Stimulated activated CD4-positive, alpha-beta T cell treated with anti-CD3 and anti-CD28 coated beads, Interleukin-1b, Interleukin-23, amount 100 ng/mL, for 4 hours (primary cell): Measurements from ENCODE around the gene BICRA.
"Not testable (repeated sequence)": the region's sequence is repeated elsewhere in the genome, so short reads cannot be mapped to it uniquely, and the experiment has no call there.

ENCODE experiments used
- DNase-seq, 2 donors: peaks; one replicate each; pipeline ENCODE4 v3.0.0-alpha.2; 2020; ENCODE audit warnings: low read depth in 2 of 2

The BICRA gene

DNA sequence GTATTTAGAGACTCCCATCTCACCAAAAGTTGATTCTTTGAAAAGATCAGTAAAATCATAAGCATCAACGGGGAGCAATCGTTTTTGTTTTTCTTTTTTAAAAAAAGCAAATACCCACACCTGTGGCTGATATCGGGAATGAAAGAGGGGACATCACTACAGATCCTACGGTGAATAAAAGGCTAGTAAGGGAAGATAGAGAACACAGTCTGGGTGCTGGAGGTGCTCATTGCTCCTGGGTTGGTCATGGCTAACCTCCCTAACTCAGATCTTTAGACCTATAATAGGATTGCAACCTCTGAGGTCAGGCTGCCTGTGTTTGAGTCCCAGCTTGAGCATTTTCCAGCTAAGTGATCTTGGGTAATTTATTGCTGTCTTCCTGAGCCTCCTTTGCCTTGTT, 105.4 kb downstream of the BICRA start:
- no peak for DNase-seq

DNA sequence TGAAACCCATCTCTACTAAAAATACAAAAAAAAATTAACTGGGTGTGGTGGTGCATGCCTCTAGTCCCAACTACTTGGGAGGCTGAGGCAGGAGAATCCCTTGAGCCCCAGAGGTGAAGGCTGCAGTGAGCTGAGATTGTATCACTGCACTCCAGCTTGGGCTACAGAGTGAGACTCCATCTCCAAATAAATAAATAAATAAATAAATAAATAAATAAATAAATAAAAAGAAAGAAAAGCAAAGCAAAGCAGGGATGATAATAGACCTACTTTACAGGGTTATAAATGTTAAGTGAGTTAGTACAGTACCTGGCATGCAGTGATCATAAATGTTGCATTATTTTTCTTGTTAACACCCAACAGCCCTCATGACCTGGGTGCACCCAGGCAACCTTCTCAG, 105.9 kb downstream of the BICRA start:
- not testable (repeated sequence) for DNase-seq

DNA sequence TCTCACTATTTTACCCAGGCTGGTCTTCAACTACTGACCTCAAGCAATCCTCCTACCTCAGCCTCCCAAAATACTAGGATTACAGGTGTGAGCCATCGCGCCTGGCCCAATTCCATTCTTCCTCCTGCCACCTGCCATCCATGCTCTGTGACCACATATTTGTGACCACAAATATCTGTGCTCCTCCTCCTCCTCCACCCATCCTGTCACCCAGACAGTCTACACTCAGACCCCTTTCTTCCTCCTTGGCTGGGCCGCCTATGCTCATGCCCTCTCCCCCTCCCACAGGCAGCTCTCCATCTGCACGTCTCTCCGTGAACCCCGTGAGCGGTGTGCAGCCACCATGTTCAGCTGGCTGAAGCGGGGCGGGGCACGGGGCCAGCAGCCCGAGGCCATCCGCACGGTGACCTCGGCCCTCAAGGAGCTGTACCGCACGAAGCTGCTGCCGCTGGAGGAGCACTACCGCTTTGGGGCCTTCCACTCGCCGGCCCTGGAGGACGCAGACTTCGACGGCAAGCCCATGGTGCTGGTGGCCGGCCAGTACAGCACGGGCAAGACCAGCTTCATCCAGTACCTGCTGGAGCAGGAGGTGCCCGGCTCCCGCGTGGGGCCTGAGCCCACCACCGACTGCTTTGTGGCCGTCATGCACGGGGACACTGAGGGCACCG, 107.5 kb downstream of the BICRA start:
- no peak for DNase-seq

DNA sequence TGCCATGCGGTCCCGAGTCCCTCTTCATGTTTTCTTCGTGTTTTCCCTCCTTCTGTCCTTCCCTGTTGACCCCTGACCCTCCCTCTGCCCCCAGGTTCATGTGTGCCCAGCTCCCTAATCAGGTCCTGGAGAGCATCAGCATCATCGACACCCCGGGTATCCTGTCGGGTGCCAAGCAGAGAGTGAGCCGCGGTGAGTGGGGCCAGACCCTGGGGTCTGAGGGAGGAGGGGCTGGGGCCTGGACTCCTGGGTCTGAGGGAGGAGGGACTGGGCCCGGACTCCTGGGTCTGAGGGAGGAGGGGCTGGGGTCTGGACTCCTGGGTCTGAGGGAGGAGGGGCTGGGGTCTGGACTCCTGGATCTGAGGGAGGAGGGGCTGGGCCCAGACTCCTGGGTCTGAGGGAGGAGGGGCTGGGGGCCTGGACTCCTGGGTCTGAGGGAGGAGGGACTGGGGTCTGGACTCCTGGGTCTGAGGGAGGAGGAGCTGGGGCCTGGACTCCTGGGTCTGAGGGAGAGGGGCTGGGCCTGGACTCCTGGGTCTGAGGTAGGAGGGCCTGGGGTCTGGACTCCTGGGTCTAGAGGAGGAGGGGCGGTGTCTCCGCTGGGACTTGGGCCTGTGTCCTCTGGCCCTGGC, 109.6 kb downstream of the BICRA start:
- DNase-seq, result not testable (repeated sequence)

DNA sequence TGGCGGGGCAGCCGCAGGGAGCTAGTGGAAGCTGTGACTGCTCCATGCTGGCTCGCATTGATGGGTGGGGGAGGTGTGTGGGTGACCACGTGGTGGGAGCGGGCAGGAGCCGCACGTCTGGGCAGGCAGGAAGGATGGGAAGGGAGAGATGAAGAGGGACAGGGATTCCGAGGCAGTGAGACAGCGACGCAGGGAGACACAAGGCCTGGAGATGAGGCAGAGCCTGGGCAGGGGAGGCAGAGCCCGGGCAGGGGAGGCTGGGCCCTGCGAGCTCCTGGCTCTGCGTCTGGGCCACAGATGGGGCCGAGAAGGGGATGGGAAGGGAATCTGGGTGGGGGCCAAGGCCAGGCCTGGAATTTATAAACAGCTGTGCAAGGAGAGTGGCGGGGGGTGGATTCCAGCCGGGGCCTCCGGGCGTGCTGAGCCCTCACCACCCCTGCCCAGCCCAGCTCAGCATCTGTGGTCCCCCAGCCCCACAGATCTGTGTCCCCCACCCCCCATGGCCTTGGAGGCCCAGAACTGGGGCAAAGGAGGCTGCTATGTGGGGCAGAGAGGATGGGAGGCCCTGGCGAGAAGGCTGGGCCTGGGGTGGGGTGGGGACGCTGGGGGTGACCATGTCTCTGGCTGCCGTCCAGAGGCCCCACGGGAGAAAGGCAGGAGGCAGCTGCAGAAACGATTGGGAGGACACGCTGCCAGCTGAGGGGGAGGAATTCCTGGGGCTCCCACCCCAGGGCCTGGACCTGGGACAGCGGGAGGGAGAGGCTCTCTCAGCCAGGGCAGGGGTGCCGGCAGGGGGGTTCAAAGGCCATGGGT, 110.3 kb downstream of the BICRA start:
- DNase-seq, result no peak

DNA sequence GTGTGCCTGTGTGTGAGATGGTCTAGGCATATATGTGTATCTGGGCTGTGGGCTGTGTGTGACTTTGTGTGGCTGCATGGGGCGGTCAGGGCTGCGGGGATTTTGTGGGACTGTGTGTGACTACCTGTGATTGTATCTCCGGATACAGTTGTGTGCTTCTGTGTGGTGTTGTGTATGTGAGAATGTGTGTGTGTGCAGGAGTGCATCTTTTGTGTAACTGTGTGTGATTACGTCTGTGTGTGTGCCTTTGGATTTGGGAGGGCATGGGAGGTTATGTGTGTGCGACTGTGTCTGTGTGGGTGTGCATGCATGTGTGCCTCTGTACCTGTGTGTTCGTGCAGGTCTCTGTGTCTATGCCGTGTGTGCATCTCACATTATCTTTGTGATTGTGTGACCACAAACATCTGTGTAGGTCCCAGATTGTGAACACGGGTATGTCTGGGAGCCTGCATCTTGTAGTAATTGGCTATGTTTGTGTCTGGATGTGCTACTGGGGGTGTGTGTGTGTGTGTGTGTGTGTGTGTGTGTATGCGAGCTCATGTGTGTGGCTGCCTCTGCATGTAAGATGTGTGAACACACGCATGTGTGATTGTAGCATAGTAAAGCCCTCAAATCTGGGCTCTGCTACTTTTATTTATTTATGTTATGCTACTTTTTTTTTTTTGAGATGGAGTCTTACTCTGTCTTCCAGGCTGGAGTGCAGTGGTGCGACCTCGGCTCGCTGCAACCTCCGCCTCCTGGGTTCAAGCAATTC, 111.9 kb downstream of the BICRA start:
- no peak for DNase-seq

DNA sequence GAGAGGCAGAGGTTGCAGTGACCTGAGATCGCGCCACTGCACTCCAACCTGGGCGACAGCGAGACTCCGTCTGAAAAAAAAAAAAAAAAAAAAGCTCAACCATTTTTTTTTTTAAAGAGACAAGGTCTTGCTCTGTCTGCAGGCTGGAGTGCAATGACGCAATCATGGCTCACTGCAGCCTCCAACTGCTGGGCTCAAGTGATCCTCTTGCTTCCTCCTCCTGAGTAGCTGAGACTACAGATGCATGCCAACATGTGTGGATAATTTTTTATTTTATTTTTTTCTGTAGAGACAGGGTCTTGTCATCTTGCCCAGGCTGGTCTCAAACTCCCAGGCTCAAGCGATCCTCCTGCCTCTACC, 114.6 kb downstream of the BICRA start:
- no peak for DNase-seq

DNA sequence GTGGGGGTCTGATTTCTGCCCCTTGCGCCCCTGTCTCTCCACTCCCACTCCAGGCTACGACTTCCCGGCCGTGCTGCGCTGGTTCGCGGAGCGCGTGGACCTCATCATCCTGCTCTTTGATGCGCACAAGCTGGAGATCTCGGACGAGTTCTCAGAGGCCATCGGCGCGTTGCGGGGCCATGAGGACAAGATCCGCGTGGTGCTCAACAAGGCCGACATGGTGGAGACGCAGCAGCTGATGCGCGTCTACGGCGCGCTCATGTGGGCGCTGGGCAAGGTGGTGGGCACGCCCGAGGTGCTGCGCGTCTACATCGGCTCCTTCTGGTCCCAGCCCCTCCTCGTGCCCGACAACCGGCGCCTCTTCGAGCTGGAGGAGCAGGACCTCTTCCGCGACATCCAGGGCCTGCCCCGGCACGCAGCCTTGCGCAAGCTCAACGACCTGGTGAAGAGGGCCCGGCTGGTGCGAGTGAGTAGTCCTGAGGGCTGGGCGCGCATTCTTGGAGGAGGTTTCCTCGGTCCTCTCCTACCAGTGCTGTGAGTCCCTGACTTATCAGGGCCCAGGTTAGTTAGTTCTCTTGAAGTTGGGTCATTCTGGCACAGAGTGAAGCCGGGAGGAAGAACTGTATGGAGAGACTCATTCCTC, 116.9 kb downstream of the BICRA start:
- DNase-seq, result no peak

DNA sequence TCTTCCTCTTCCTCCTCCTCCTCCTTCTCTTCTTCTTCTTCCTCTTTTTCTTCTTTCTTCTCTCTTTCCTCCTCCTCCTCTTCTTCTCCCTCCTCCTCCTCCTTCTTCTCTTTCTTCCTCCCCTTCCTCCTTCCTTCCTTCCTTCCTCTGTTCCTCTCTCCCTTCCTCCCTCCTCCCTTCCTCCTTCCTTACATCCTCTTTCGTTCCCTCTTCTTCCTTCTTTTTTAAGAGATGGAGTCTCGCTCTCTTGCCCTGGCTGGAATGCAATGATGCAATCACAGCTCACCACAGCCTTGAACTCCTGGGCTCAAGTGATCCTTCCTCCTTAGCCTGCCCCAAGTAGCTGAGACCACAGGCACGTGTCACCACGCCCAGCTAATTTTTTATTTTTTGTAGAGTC, 117.5 kb downstream of the BICRA start:
- DNase-seq, result no peak

DNA sequence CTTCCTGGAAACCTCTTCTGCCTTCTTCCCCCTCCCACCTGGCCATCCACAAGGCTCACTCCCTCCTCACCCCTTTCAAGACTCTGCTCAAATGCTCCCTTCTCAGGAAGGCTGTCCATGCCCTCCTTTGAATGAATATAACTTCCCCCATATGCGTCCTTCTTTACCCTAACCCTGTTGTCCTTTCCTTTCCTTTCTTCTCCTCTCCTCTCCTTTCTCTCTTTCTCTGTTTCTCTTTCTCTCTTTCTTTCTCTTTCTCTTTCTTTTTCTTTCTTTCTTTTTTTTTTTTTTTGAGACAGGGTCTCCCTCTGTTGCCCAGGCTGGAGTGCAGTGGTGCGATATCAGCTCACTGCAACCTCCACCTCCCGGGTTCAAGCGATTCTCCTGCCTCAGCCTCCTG, 119.4 kb downstream of the BICRA start:
- DNase-seq, result not testable (repeated sequence)

DNA sequence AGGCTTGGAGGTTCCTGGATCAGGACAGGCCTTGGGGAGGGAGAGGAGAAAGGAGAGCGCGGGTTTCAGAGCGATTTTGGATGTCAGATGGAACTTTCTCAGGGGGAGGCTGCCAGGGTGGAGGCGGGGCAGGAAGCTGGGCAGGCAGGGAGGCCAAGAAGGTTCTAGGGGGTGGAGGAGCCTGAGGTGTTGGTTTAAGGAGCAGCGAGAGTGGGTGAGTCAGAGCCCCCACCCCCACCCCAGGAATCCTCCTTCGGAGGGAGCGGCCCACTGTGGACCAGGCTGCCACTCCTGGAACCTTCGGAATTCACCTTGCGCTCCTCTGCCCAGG, 120.5 kb downstream of the BICRA start:
- no peak for DNase-seq

DNA sequence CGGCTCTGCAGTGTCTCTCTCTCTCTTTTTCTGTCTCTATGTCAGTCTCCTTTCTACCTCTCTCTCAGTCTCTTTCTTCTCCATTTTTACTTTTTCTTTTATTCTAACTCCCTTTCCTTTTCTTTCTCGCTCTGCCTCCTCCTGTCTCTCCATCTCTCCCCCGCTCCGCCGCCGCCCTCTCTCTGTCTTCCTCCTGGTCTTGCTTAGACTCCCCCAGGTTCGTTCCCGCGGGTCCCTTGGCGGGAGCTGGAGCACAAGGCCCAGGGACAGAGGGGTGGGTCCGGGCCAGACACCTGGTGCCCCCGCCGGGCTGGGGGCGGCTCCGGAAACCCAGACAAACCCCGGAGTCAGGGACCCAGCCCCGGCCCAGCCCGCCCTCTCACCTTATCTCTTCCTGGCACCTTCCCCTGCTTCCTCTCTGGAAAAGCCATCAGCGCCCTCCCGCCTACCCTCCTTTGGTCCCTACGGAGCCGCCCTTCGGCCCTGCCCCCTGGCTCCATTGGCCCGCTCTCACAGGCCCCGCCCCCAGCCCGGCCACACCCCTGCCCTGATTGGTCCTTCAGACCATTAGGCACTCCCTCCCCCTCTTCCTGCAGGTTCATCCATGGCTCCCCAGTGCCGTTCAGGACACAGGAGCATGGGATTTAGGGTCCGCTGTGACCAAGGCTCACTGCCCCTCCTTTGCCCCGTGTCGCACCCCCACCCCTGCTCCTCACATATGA, 121.0 kb downstream of the BICRA start:
- peak in 1 of 2 donors; percentile 44 for DNase-seq

DNA sequence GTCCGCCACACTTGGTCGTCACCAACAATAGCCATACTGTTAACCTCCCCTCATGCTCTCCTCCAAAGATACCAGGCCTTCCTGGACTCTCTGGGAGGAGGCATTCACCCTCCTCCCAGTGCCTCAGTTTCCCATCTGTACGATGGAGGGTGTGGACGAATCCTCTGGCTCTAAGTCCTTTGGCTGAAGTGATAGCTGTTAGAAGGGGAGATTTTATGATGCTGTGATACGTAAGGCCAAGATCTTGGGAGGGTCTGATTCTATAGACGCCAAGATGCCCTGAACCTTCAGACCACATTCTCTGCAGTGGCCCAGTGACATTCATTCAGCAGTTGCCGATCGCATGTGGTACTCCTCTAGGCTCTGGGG, 121.6 kb downstream of the BICRA start:
- no peak for DNase-seq

DNA sequence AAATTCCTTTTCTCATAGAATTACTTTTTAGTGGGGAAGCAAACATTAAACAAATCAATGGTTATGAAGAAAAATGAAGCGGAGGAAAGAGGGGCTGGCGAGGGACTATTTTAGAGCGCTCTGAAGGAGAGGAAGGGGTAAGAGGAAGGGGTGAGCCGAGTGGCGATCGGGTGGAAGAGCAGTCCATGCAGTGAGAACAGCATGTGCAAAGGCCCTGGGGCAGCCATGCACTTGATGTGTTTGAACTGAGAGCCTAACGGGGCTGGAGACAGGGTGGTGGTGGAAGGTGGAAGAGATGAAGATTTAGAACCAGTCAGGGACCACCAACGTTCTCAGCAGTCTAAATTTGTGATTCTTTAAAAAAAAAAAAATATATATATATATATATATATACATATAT, 122.0 kb downstream of the BICRA start:
- no peak for DNase-seq

DNA sequence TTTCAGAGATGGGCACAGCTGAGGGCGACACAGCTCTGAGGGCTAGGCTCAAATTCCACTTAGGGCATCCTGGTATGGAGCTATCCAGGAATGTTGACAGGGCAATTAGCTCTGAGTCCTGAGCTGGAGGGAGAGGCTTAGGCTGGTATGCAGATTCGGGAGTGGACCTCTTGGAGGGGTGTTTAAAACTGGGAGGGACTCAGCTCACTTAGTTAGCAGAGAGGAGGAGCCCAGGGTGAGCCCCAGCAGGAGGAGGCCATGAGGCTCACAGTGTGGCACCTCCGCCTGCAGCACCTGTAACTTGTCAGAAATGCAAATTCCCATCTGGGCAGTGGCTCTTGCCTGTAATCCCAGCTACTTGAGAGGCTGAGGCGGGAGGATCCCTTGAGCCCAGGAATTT, 126.2 kb downstream of the BICRA start:
- DNase-seq, result no peak

DNA sequence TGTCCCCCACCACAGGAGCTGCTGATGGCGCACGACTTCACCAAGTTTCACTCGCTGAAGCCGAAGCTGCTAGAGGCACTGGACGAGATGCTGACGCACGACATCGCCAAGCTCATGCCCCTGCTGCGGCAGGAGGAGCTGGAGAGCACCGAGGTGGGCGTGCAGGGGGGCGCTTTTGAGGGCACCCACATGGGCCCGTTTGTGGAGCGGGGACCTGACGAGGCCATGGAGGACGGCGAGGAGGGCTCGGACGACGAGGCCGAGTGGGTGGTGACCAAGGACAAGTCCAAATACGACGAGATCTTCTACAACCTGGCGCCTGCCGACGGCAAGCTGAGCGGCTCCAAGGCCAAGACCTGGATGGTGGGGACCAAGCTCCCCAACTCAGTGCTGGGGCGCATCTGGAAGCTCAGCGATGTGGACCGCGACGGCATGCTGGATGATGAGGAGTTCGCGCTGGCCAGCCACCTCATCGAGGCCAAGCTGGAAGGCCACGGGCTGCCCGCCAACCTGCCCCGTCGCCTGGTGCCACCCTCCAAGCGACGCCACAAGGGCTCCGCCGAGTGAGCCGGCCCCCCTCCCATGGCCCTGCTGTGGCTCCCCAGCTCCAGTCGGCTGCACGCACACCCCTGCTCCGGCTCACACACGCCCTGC, 132.1 kb downstream of the BICRA start:
- DNase-seq, result no peak

DNA sequence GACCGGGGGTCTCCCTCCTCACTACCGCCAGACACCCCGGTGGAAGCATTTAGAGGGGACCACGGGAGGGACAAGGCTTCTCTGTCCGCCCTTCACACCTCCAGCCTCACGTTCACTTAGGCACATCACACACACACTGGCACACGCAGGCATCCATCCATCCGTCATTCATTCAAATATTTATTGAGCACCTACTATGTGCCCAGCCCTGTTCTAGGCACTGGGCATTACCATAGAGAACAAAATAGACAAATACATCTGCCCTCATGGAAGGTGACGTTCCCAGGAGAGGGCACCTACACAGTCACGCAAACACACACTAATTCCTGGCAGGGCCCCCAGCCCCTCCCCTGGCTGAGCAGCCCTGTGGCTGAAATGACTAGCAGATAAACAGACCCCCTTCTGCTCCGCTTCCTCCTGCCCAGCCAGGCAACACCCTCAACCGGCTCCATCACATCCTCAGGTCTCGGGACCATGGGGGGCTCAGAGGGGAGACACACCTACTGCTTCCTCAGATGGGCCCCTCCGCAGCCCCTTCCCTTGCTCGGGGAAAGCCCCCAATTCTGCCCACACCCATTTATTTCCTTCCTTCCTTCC, 132.7 kb downstream of the BICRA start:
- DNase-seq, result no peak

DNA sequence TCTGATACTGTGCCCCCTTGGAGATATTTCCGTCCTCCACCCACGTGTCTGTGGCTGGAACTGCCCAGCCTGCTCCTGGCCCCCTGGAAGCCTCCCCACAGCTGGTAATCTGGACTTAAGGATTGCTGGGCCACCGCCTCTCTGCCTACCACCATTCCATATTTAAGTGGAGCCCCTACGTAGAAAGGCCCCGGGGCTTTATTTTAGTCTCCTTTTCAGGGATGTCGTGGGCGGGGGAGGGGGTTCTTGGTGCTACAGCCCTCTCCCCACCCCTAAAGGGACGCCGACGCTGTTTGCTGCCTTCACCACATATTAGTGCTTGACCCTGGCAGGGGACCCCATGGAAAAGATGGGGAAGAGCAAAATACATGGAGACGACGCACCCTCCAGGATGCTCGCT, 133.7 kb downstream of the BICRA start:
- no peak for DNase-seq

DNA sequence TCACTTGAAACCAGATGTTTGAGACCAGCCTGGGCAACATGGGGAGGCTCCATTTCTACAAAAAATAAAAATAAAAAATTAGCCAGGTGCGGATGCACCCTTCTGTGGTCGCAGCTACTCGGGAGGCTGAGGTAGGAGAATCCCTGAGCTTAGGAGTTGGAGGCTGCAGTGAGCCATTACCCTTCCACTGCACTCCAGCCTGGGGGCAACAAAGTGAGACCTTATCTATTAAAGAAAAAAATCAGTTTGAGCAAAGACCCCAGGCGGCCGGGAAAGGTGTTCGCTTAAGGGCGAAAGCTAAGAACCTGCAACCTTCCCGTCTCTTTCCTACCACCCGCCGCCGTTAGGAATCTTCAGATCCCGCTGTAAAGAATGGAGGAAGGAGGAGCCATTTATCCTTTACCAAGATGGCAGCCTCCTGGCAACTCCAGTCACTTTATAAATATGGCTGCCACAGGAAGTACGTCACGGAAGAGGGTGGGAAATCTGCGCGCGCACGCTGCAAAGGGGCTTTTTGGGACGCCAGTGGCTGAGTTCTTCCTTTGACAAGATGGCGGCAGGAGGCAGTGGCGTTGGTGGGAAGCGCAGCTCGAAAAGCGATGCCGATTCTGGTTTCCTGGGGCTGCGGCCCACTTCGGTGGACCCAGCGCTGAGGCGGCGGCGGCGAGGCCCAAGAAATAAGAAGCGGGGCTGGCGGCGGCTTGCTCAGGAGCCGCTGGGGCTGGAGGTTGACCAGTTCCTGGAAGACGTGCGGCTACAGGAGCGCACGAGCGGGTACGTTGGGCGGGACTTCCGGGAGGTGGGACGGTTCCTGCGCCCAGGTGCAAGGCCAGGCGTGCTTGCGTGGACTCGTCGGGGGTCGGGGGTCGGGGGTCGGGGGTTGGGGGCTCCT, 136.3 kb downstream of the BICRA start, which contains the start of gene NOP53:
Gene NOP53 (plus strand): TSS at position 537 of the 892 bp plus-strand sequence. CDS start 14 bp downstream, at position 551.
- DNase-seq, result peak; percentile 94 to 99
